ENCODE results near the gene SLC22A2. TPM values are rescaled to one million over a fixed set of nuclear protein-coding genes. Genes with fewer than 3 reads are reported as not detected.
A peak's percentile ranks its signal among the peaks of the same experiment; 100 is the strongest.

Gene SLC22A2
- total and polyA plus RNA-seq, 2 donors from 2014 or later = 27.9 to 73.7 TPM

DNA sequence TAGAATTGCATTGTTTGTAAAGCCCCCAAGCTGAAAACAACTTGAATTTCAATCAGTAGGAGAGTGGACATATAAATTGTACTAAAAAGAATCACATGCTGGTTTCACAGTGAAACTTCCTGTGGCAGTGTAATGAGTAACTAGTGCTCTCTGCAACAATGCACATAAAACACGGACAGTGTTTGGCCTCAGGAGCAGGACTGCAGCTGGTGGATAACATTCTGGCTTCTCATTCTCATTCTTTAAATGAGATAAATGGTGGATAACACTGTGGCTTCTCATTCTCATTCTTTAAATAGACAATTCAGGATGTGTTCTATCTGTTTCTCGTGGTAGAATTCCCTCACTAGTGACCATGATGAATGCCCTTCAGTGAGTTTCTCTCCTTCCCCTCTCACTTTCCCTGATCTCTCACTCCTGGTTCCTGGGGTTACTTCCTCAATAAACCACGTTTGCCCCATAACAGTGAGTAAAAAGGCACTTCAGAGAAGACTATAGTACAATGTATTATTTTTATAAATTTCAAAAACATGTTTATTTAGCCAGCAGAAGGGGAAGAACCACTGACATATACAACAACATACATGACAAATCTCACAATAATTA is 59.9 kb downstream of the SLC22A2 start:
- Histone ChIP-seq H3K4me3 (ENCODE audit: low read length in 3 of 3) (no peak overlapping the region), H3K4me1 (ENCODE audit: control insufficient read depth in 2 of 3, insufficient read depth in 2 of 3, low read depth in 1 of 3, low read length in 3 of 3) (peaks cover 0 to 27% (median 11%) of the 10 kb centered on the region in 3 donors), H3K9me3 (ENCODE audit: control insufficient read depth in 2 of 3, insufficient read depth in 1 of 3, low read length in 3 of 3) (peaks cover 0 to 6% (median 0%) of the 10 kb centered on the region in 3 donors), H3K36me3 (ENCODE audit: control insufficient read depth in 2 of 3, insufficient read depth in 3 of 3, low read length in 3 of 3) (no peaks in the 10 kb centered on the region), H3K27me3 (ENCODE audit: control insufficient read depth, insufficient read depth, low read length) (no peaks in the 10 kb centered on the region), H3K27ac (ENCODE audit: low read depth in 2 of 2, low read length in 2 of 2) (peak overlapping the region; percentile 47 to 63), H3K9ac (ENCODE audit: low read length in 3 of 3) (no peak overlapping the region)
- peak in 2 of 5 donors; percentile 75 to 80 for DNase-seq
- intact Hi-C loops (cut with DNase I) = no loop called here
- TF ChIP-seq, protein P1, sequence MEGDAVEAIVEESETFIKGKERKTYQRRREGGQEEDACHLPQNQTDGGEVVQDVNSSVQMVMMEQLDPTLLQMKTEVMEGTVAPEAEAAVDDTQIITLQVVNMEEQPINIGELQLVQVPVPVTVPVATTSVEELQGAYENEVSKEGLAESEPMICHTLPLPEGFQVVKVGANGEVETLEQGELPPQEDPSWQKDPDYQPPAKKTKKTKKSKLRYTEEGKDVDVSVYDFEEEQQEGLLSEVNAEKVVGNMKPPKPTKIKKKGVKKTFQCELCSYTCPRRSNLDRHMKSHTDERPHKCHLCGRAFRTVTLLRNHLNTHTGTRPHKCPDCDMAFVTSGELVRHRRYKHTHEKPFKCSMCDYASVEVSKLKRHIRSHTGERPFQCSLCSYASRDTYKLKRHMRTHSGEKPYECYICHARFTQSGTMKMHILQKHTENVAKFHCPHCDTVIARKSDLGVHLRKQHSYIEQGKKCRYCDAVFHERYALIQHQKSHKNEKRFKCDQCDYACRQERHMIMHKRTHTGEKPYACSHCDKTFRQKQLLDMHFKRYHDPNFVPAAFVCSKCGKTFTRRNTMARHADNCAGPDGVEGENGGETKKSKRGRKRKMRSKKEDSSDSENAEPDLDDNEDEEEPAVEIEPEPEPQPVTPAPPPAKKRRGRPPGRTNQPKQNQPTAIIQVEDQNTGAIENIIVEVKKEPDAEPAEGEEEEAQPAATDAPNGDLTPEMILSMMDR (IDR thresholded peaks at IDR 0.05; ENCODE audit: borderline replicate concordance, extremely low read depth, insufficient read depth) = no peak
- FAIRE-seq = peak; percentile 85

DNA sequence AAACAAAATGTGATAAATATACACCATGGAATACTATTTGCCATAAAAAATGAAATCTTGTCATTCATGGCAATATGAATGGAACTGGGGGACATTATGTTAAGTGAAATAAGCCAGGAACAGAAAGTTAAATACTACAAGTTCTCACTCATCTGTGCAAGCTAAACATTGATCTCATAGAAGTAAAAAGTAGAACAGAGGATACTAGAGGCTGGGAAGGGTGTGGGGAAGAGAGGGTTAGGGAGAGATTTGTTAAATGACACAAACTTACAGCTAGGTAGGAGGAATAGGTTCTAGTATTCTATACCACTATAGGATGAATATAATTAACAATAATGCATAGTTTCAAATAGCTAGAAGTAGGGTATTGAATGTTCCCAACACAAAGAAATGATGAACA is 61.0 kb downstream of the SLC22A2 start:
- no peak overlapping the region for H3K9ac ChIP-seq (ENCODE audit: low read length in 3 of 3)
- TF ChIP-seq, protein P1 (IDR thresholded peaks at IDR 0.05; ENCODE audit: borderline replicate concordance, extremely low read depth, insufficient read depth) = no peak
- H3K27me3 ChIP-seq (ENCODE audit: control insufficient read depth, insufficient read depth, low read length) = no peaks in the 10 kb centered on the region
- FAIRE-seq (no peak), DNase-seq (no peak)
- H3K27ac ChIP-seq (ENCODE audit: low read depth in 2 of 2, low read length in 2 of 2) = peak overlapping the region in 1 of 2 donors; percentile 23
- peaks cover 0 to 17% (median 9%) of the 10 kb centered on the region in 3 donors for H3K4me1 ChIP-seq (ENCODE audit: control insufficient read depth in 2 of 3, insufficient read depth in 2 of 3, low read depth in 1 of 3, low read length in 3 of 3)
- no peak overlapping the region for H3K4me3 ChIP-seq (ENCODE audit: low read length in 3 of 3)
- intact Hi-C loops (cut with DNase I) = no loop called here
- H3K9me3 ChIP-seq (ENCODE audit: control insufficient read depth in 2 of 3, insufficient read depth in 1 of 3, low read length in 3 of 3) = peaks cover 0 to 13% (median 0%) of the 10 kb centered on the region in 3 donors
- H3K36me3 ChIP-seq (ENCODE audit: control insufficient read depth in 2 of 3, insufficient read depth in 3 of 3, low read length in 3 of 3) = no peaks in the 10 kb centered on the region

DNA sequence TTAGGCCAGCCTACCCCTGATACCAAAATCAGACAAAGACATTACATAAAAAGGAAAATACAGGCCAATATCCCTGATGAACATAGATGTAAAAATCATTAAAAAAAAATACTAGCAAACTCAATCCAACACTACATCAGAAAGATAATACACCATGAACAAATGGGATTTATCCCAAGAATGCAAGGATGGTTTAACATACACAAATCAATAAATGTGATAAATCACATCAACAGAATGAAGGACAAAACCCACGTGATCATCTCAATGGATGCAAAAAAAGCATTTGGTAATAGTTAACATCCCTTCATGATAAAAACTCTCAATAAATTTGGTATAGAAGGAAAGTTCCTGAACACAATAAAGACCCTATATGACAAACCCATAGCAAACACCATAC is 63.8 kb downstream of the SLC22A2 start:
- intact Hi-C loops (cut with DNase I) = no loop called here
- H3K27ac ChIP-seq (ENCODE audit: low read depth in 2 of 2, low read length in 2 of 2) = no peak overlapping the region
- no peak for FAIRE-seq
- H3K27me3 ChIP-seq (ENCODE audit: control insufficient read depth, insufficient read depth, low read length) = no peaks in the 10 kb centered on the region
- peaks cover 0 to 6% (median 0%) of the 10 kb centered on the region in 3 donors for H3K4me1 ChIP-seq (ENCODE audit: control insufficient read depth in 2 of 3, insufficient read depth in 2 of 3, low read depth in 1 of 3, low read length in 3 of 3)
- H3K4me3 ChIP-seq (ENCODE audit: low read length in 3 of 3) = no peak overlapping the region
- DNase-seq = no peak
- no peaks in the 10 kb centered on the region for H3K36me3 ChIP-seq (ENCODE audit: control insufficient read depth in 2 of 3, insufficient read depth in 3 of 3, low read length in 3 of 3)
- TF ChIP-seq, protein P1 (IDR thresholded peaks at IDR 0.05; ENCODE audit: borderline replicate concordance, extremely low read depth, insufficient read depth) = no peak
- H3K9ac ChIP-seq (ENCODE audit: low read length in 3 of 3) = no peak overlapping the region
- peaks cover 0 to 13% (median 0%) of the 10 kb centered on the region in 3 donors for H3K9me3 ChIP-seq (ENCODE audit: control insufficient read depth in 2 of 3, insufficient read depth in 1 of 3, low read length in 3 of 3)
